GM12892 (cell line): Measurements from ENCODE around the gene MIA.

Experiments
- POLR2A ChIP-seq: IDR thresholded peaks from 2 replicates; pipeline ENCODE4 v1.6.1; 2011; ENCODE audit warnings: low read depth, low read length, control low read depth
- POLR2AphosphoS5 ChIP-seq: IDR thresholded peaks from 2 replicates; pipeline ENCODE4 v1.6.1; 2011; ENCODE audit warnings: low read depth, low read length, control low read depth

DNA sequence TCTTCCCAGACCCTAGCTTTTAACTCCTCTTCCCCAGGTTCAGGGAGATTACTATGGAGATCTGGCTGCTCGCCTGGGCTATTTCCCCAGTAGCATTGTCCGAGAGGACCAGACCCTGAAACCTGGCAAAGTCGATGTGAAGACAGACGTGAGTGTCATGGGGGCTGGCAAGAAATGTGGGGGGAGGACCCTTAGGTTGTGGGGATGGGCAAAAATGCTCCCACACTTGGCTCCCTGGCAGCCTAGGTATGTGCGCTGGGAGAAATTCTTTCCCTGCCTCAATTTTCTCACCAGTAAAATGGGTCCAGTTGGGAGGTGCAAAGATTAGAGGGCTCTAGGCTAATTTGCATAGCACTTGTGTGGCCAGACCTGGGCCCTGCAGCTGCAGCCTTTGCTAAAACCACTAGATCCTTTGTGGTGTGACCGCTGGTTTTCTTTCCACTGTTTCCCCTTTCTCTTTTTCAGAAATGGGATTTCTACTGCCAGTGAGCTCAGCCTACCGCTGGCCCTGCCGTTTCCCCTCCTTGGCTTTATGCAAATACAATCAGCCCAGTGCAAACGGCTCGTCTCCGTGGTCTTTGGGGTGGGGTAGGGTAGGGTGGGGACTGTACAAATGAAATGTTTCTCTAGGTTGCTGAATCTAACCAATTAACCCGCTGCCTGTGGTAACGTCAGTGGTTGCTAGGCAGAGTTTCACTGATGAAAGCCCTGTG is 1.8 kb downstream of the MIA start:
- TF ChIP-seq POLR2A (no peak), POLR2AphosphoS5 (no peak)
